SK-N-SH treated with all-trans-retinoic acid at 6 μM for 48 hours (cell line): ENCODE data around the gene MPDZ.

Source experiments
- ATAC-seq: fragments of 200-7000 bp; cut with Tn5 transposase; 3 replicates; pipeline ENCODE4 v1.9.1; 2020; ENCODE audit warnings: mild to moderate bottlenecking, moderate library complexity
- ARNTL ChIP-seq: fragments of 450-650 bp; formaldehyde crosslinking; IDR thresholded peaks from 2 replicates; pipeline ENCODE4 v1.5.0; 2020; ENCODE audit warnings: low read depth, mild to moderate bottlenecking, moderate library complexity, borderline replicate concordance
- BACH2 ChIP-seq: fragments of 250-450 bp; sonication (Bioruptor Pico); IDR thresholded peaks from 2 replicates; pipeline ENCODE4 v1.9.0; 2021; ENCODE audit warnings: mild to moderate bottlenecking, borderline replicate concordance
- CREB5 ChIP-seq: fragments of 250-450 bp; sonication (Bioruptor Pico); IDR thresholded peaks from 2 replicates; pipeline ENCODE4 v1.5.1; 2020; ENCODE audit warnings: low read depth, mild to moderate bottlenecking, moderate library complexity
- ISL1 ChIP-seq: fragments of 250-450 bp; sonication (Bioruptor Pico); IDR thresholded peaks from 2 replicates; pipeline ENCODE4 v2.1.2; 2022; ENCODE audit warnings: mild to moderate bottlenecking, moderate library complexity
- PPARA ChIP-seq: fragments of 250-450 bp; sonication (Bioruptor Pico); IDR thresholded peaks from 2 replicates; pipeline ENCODE4 v1.5.0; 2020; ENCODE audit warnings: mild to moderate bottlenecking, borderline replicate concordance
- SNAI2 ChIP-seq: fragments of 250-450 bp; sonication (Bioruptor Pico); IDR thresholded peaks from 2 replicates; pipeline ENCODE4 v1.5.0; 2020; ENCODE audit warnings: mild to moderate bottlenecking, moderate library complexity
- TCF4 ChIP-seq: fragments of 250-450 bp; sonication (Bioruptor Pico); IDR thresholded peaks from 2 replicates; pipeline ENCODE4 v1.8.0; 2021; ENCODE audit warnings: mild to moderate bottlenecking, moderate library complexity, borderline replicate concordance
- TOX ChIP-seq: fragments of 250-450 bp; sonication (Bioruptor Pico); IDR thresholded peaks from 2 replicates; pipeline ENCODE4 v1.8.0; 2021; ENCODE audit warnings: mild to moderate bottlenecking, moderate library complexity, borderline replicate concordance
- TSHZ2 ChIP-seq: fragments of 250-450 bp; sonication (Bioruptor Pico); IDR thresholded peaks from 2 replicates; pipeline ENCODE4 v1.5.0; 2020; ENCODE audit warnings: mild to moderate bottlenecking, moderate library complexity
- ZC3H10 ChIP-seq: fragments of 250-450 bp; sonication (Bioruptor Pico); IDR thresholded peaks from 2 replicates; pipeline ENCODE4 v1.5.1; 2021; ENCODE audit warnings: mild to moderate bottlenecking, moderate library complexity
- ZFP30 ChIP-seq: fragments of 450-650 bp; formaldehyde crosslinking; IDR thresholded peaks from 2 replicates; pipeline ENCODE4 v1.5.0; 2022; ENCODE audit warnings: mild to moderate bottlenecking, moderate library complexity
- TF ChIP-seq, protein P1 (sequence below): fragments of 250-450 bp; sonication (Bioruptor Pico); IDR thresholded peaks from 2 replicates; pipeline ENCODE4 v1.8.0; 2020; ENCODE audit warnings: mild to moderate bottlenecking, moderate library complexity, borderline replicate concordance
- TF ChIP-seq, protein P2 (sequence below): fragments of 250-450 bp; sonication (Bioruptor Pico); IDR thresholded peaks from 2 replicates; pipeline ENCODE4 v1.5.1; 2021; ENCODE audit warnings: mild to moderate bottlenecking, moderate library complexity
- TF ChIP-seq, protein P3 (sequence below): fragments of 250-450 bp; sonication (Bioruptor Pico); IDR thresholded peaks from 2 replicates; pipeline ENCODE4 v1.8.0; 2021; ENCODE audit warnings: low read depth, mild to moderate bottlenecking, moderate library complexity, borderline replicate concordance

The MPDZ gene

GRCh38 chr9:13239208-13239607, 40.3 kb downstream of the MPDZ start (continued):
- TF ChIP-seq TSHZ2 (CRISPR knock-in tag) = peak; percentile 97
- TF ChIP-seq, protein P1, sequence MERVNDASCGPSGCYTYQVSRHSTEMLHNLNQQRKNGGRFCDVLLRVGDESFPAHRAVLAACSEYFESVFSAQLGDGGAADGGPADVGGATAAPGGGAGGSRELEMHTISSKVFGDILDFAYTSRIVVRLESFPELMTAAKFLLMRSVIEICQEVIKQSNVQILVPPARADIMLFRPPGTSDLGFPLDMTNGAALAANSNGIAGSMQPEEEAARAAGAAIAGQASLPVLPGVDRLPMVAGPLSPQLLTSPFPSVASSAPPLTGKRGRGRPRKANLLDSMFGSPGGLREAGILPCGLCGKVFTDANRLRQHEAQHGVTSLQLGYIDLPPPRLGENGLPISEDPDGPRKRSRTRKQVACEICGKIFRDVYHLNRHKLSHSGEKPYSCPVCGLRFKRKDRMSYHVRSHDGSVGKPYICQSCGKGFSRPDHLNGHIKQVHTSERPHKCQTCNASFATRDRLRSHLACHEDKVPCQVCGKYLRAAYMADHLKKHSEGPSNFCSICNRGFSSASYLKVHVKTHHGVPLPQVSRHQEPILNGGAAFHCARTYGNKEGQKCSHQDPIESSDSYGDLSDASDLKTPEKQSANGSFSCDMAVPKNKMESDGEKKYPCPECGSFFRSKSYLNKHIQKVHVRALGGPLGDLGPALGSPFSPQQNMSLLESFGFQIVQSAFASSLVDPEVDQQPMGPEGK (CRISPR knock-in tag) = peak; percentile 69; the same call in 1 of the 2 replicates
- TF ChIP-seq, protein P2, sequence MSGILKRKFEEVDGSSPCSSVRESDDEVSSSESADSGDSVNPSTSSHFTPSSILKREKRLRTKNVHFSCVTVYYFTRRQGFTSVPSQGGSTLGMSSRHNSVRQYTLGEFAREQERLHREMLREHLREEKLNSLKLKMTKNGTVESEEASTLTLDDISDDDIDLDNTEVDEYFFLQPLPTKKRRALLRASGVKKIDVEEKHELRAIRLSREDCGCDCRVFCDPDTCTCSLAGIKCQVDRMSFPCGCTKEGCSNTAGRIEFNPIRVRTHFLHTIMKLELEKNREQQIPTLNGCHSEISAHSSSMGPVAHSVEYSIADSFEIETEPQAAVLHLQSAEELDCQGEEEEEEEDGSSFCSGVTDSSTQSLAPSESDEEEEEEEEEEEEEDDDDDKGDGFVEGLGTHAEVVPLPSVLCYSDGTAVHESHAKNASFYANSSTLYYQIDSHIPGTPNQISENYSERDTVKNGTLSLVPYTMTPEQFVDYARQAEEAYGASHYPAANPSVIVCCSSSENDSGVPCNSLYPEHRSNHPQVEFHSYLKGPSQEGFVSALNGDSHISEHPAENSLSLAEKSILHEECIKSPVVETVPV (CRISPR knock-in tag) = peak; percentile 92; the same call in 1 of the 2 replicates
- TF ChIP-seq, all 23 proteins: peak for 13

GRCh38 chr9:13234932-13235331, 44.6 kb downstream of the MPDZ start:
- TF ChIP-seq PPARA (CRISPR knock-in tag) (no peak), BACH2 (no peak), ARNTL (CRISPR knock-in tag) (no peak), TCF4 (CRISPR knock-in tag) (no peak), SNAI2 (CRISPR knock-in tag) (no peak), TOX (CRISPR knock-in tag) (no peak), CREB5 (CRISPR knock-in tag) (no peak), ISL1 (CRISPR knock-in tag) (peak; percentile 84; the same call in 1 of the 2 replicates), TSHZ2 (CRISPR knock-in tag) (no peak), ZC3H10 (CRISPR knock-in tag) (peak; percentile 54; the same call in 1 of the 2 replicates), ZFP30 (no peak)
- TF ChIP-seq, protein P1 (CRISPR knock-in tag) = no peak
- TF ChIP-seq, protein P3, sequence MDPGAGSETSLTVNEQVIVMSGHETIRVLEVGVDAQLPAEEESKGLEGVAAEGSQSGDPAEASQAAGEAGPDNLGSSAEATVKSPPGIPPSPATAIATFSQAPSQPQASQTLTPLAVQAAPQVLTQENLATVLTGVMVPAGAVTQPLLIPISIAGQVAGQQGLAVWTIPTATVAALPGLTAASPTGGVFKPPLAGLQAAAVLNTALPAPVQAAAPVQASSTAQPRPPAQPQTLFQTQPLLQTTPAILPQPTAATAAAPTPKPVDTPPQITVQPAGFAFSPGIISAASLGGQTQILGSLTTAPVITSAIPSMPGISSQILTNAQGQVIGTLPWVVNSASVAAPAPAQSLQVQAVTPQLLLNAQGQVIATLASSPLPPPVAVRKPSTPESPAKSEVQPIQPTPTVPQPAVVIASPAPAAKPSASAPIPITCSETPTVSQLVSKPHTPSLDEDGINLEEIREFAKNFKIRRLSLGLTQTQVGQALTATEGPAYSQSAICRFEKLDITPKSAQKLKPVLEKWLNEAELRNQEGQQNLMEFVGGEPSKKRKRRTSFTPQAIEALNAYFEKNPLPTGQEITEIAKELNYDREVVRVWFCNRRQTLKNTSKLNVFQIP = no peak
- TF ChIP-seq, all 23 proteins: peak for 2
- no peak for ATAC-seq
